CD14-positive monocyte (primary cell): Measurements from ENCODE around the gene OGFOD3. TPM values are rescaled to one million over a fixed set of nuclear protein-coding genes. Genes with fewer than 3 reads are reported as not detected.
A peak's percentile ranks its signal among the peaks of the same experiment; 100 is the strongest.

Source experiments
- DNase-seq, 3 donors: peaks; one replicate each; pipeline ENCODE4 v3.0.0-alpha.2; 2011 to 2022
- H2AFZ ChIP-seq: 2 replicates; pipeline ENCODE4 v1.6.0; 2012; ENCODE audit warnings: mild to moderate bottlenecking, low read depth, low read length, inconsistent platforms; ENCODE audit not compliant: insufficient read depth, poor library complexity, severe bottlenecking
- H3K27ac ChIP-seq, 2 donors: 1 replicate in 1 of 2; 2 replicates in 1 of 2; pipeline ENCODE4 v1.5.1; 2012 to 2013; ENCODE audit warnings: low read length in 2 of 2, control low read depth in 1 of 2, inconsistent platforms in 1 of 2, low read depth in 1 of 2, mild to moderate bottlenecking in 1 of 2
- H3K27me3 ChIP-seq, 2 donors: one replicate each; pipeline versions ENCODE4 v1.6.0 to v1.6.1; 2011 to 2013; ENCODE audit warnings: low read length in 2 of 2; ENCODE audit not compliant: control insufficient read depth in 2 of 2, insufficient read depth in 2 of 2
- H3K36me3 ChIP-seq, 2 donors: replicated peaks in 1 of 2; 1 replicate in 1 of 2; 2 replicates in 1 of 2; pipeline versions ENCODE4 v1.5.1 to v1.6.1; 2012 to 2013; ENCODE audit warnings: low read length in 2 of 2, control low read depth in 1 of 2, inconsistent platforms in 1 of 2, mild to moderate bottlenecking in 1 of 2; ENCODE audit not compliant: insufficient read depth in 2 of 2, control insufficient read depth in 1 of 2
- H3K4me1 ChIP-seq, 2 donors: 1 replicate in 1 of 2; 2 replicates in 1 of 2; pipeline versions ENCODE4 v1.5.1 to v1.6.1; 2012 to 2013; ENCODE audit warnings: low read length in 2 of 2, control low read depth in 1 of 2, inconsistent platforms in 1 of 2, mild to moderate bottlenecking in 1 of 2, moderate library complexity in 1 of 2; ENCODE audit not compliant: insufficient read depth in 2 of 2, control insufficient read depth in 1 of 2
- H3K4me2 ChIP-seq: replicated peaks from 2 replicates; pipeline ENCODE3; 2012; ENCODE audit warnings: low read length, moderate library complexity, mild to moderate bottlenecking; ENCODE audit not compliant: poor library complexity, severe bottlenecking; ENCODE audit errors: extremely low read depth
- H3K4me3 ChIP-seq, 3 experiments: fragments of 200-600 bp in 1 of 3; sonication (generic) in 1 of 3; replicated peaks in 1 of 3; 1 replicate in 2 of 3; 2 replicates in 1 of 3; pipeline ENCODE4 v1.5.1; 2011 to 2013; ENCODE audit warnings: low read length in 3 of 3, mild to moderate bottlenecking in 3 of 3, control low read depth in 2 of 3, low read depth in 2 of 3, inconsistent platforms in 1 of 3, moderate library complexity in 1 of 3
- H3K79me2 ChIP-seq: 2 replicates; pipeline ENCODE4 v1.6.0; 2012; ENCODE audit warnings: mild to moderate bottlenecking, control low read depth, inconsistent platforms, low read length, moderate library complexity; ENCODE audit not compliant: insufficient read depth
- H3K9ac ChIP-seq: 2 replicates; pipeline ENCODE4 v1.6.0; 2017; ENCODE audit warnings: low read length, mild to moderate bottlenecking; ENCODE audit not compliant: insufficient read depth, poor library complexity, severe bottlenecking
- H3K9me3 ChIP-seq, 2 donors: replicated peaks in 1 of 2; 1 replicate in 1 of 2; 2 replicates in 1 of 2; pipeline versions ENCODE4 v1.5.1 to v1.6.1; 2012 to 2013; ENCODE audit warnings: low read length in 2 of 2, control low read depth in 1 of 2; ENCODE audit not compliant: control insufficient read depth in 1 of 2, insufficient read depth in 1 of 2
- H4K20me1 ChIP-seq: 2 replicates; pipeline ENCODE4 v1.6.0; 2012; ENCODE audit warnings: mild to moderate bottlenecking, low read length, control low read depth, moderate library complexity; ENCODE audit not compliant: insufficient read depth
- H3K27ac Mint-ChIP-seq, 7 donors: one replicate each; pipeline ENCODE4 v1.8.0; 2020; ENCODE audit warnings: mild to moderate bottlenecking in 7 of 7, mixed read lengths in 7 of 7, moderate library complexity in 6 of 7, inconsistent platforms in 2 of 7
- H3K27me3 Mint-ChIP-seq, 3 donors: one replicate each; pipeline ENCODE4 v1.8.0; 2021 to 2022; ENCODE audit warnings: low read depth in 3 of 3, mild to moderate bottlenecking in 3 of 3, mixed read lengths in 3 of 3, moderate library complexity in 3 of 3, inconsistent platforms in 1 of 3
- H3K36me3 Mint-ChIP-seq, 2 donors: one replicate each; pipeline ENCODE4 v1.8.0; 2020; ENCODE audit warnings: mixed read lengths in 2 of 2, inconsistent platforms in 1 of 2, mild to moderate bottlenecking in 1 of 2
- H3K4me1 Mint-ChIP-seq: one replicate; pipeline ENCODE4 v1.8.0; 2020; ENCODE audit warnings: mild to moderate bottlenecking, mixed read lengths
- H3K4me3 Mint-ChIP-seq, 2 donors: one replicate each; pipeline ENCODE4 v1.8.0; 2020; ENCODE audit warnings: mild to moderate bottlenecking in 2 of 2, mixed read lengths in 2 of 2, moderate library complexity in 1 of 2
- H3K9me3 Mint-ChIP-seq, 7 donors: one replicate each; pipeline ENCODE4 v1.8.0; 2020 to 2022; ENCODE audit warnings: mixed read lengths in 7 of 7, mild to moderate bottlenecking in 6 of 7, moderate library complexity in 6 of 7, inconsistent platforms in 2 of 7
- WGBS: methylation state at CpG from one replicate; pipeline ENCODE4 v1.1.5; 2013; ENCODE audit warnings: missing lambda C conversion rate; ENCODE audit not compliant: insufficient coverage; 5-methylcytosine and 5-hydroxymethylcytosine counted together
- intact Hi-C, 2 donors: fragments of 100-400 bp; cut with micrococcal nuclease; formaldehyde crosslinking; loops; one replicate each; pipeline versions ENCODE4 v1.15.0 to v1.15.1; 2023
- polyA plus RNA-seq, 3 donors: library from polyadenylated mRNA; depleted of rRNA in 1 of 3; unstranded in 2 of 3; stranded (reverse) in 1 of 3; fragments of 300-500 nt in 2 of 3; fragments of >200 nt in 1 of 3; fragmentation: Illumina TruSeq in 2 of 3; gene quantifications; 1 replicate in 2 of 3; 2 replicates in 1 of 3; pipeline ENCODE4 v1.2.3, GENCODE V29; 2012 to 2021
- TF ChIP-seq, protein P1 (sequence below): fragments of 200-600 bp; IDR thresholded peaks from one replicate; pipeline ENCODE4 v1.8.0; 2022; ENCODE audit warnings: antibody characterized with exemption, mild to moderate bottlenecking

OGFOD3 gene
- polyA plus RNA-seq, 3 donors: 17.9 to 36.4 (median 25.2) TPM

GRCh38 chr17:82449131-82449882, 30.9 kb upstream of the OGFOD3 start:
- peak overlapping the region; percentile 98 for H3K4me2 ChIP-seq
- DNase-seq: peak; percentile 36 to 60 (median 40)
- peak overlapping the region; percentile 79 for H2AFZ ChIP-seq
- Mint-ChIP-seq H3K4me3 (peak overlapping the region; percentile 93 to 99), H3K9me3 (peaks cover 0 to 6% (median 2%) of the 10 kb centered on the region in 7 donors), H3K36me3 (peaks cover 14 to 38% of the 10 kb centered on the region in 2 donors), H3K4me1 (peaks cover 24% of the 10 kb centered on the region), H3K27ac (peak overlapping the region; percentile 80 to 97 (median 92)), H3K27me3 (peaks cover 0 to 1% (median 0%) of the 10 kb centered on the region in 3 donors)
- H3K36me3 ChIP-seq: peaks cover 29 to 33% of the 10 kb centered on the region in 2 donors
- H3K79me2 ChIP-seq: peaks cover 58% of the 10 kb centered on the region
- peak overlapping the region; percentile 79 to 87 for H3K27ac ChIP-seq
- H3K9me3 ChIP-seq: no peaks in the 10 kb centered on the region
- H4K20me1 ChIP-seq: peaks cover 58% of the 10 kb centered on the region
- H3K27me3 ChIP-seq: no peaks in the 10 kb centered on the region
- H3K4me3 ChIP-seq: peak overlapping the region; percentile 78 to 100 (median 79)
- TF ChIP-seq, protein P1, sequence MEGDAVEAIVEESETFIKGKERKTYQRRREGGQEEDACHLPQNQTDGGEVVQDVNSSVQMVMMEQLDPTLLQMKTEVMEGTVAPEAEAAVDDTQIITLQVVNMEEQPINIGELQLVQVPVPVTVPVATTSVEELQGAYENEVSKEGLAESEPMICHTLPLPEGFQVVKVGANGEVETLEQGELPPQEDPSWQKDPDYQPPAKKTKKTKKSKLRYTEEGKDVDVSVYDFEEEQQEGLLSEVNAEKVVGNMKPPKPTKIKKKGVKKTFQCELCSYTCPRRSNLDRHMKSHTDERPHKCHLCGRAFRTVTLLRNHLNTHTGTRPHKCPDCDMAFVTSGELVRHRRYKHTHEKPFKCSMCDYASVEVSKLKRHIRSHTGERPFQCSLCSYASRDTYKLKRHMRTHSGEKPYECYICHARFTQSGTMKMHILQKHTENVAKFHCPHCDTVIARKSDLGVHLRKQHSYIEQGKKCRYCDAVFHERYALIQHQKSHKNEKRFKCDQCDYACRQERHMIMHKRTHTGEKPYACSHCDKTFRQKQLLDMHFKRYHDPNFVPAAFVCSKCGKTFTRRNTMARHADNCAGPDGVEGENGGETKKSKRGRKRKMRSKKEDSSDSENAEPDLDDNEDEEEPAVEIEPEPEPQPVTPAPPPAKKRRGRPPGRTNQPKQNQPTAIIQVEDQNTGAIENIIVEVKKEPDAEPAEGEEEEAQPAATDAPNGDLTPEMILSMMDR: no peak
- 2% methylated on average over 30 of the region's 30 CpGs for WGBS
- peaks cover 28 to 38% of the 10 kb centered on the region in 2 donors for H3K4me1 ChIP-seq
- H3K9ac ChIP-seq: peak overlapping the region; percentile 92
- intact Hi-C loops: no loop called here

DNA sequence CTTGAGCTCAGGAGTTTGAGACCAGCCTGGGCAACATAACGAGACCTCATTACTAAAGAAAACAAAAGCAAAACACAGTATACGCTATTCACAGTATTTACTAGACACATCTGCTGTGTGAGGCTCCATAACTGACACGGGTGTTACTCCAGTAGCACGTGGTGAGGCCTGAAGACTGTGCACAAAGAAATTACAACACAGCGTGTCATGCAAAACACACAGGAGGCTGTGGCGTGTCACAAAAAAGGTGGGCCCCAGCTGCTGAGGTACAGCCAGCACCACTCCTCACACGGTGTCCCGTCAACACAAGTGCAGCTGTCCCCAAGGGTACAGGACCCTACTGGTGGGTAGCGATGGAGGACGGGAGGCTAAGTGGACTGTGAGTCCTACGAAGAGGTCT, 29.5 kb upstream of the OGFOD3 start:
- Histone ChIP-seq H3K9ac (no peak overlapping the region), H3K4me1 (peaks cover 28 to 38% of the 10 kb centered on the region in 2 donors), H3K79me2 (peaks cover 66% of the 10 kb centered on the region), H3K4me3 (no peak overlapping the region), H3K27ac (peak overlapping the region; percentile 20 to 48), H4K20me1 (peaks cover 73% of the 10 kb centered on the region), H3K4me2 (no peak overlapping the region), H3K36me3 (peaks cover 42 to 47% of the 10 kb centered on the region in 2 donors), H3K27me3 (no peaks in the 10 kb centered on the region), H2AFZ (no peak overlapping the region), H3K9me3 (no peaks in the 10 kb centered on the region)
- TF ChIP-seq, protein P1: no peak
- intact Hi-C loops: no loop called here
- H3K36me3 Mint-ChIP-seq: peaks cover 23 to 48% of the 10 kb centered on the region in 2 donors
- DNase-seq: no peak
- WGBS: 84% methylated on average over 6 of the region's 11 CpGs
- H3K4me3 Mint-ChIP-seq: no peak overlapping the region
- H3K9me3 Mint-ChIP-seq: no peaks in the 10 kb centered on the region
- peaks cover 0 to 1% (median 0%) of the 10 kb centered on the region in 3 donors for H3K27me3 Mint-ChIP-seq
- peaks cover 24% of the 10 kb centered on the region for H3K4me1 Mint-ChIP-seq
- peak overlapping the region in 4 of 7 donors; percentile 8 to 61 (median 22) for H3K27ac Mint-ChIP-seq
